Naive thymus-derived CD4-positive, alpha-beta T cell (primary cell): ENCODE data around the gene PSTPIP2. TPM values are rescaled to one million over a fixed set of nuclear protein-coding genes. Genes with fewer than 3 reads are reported as not detected.
A peak's percentile ranks its signal among the peaks of the same experiment; 100 is the strongest.

Experiments
- ATAC-seq: fragments of 150-1000 bp; cut with Tn5 transposase; 2 replicates; pipeline ENCODE4 v1.10.0; 2021; ENCODE audit warnings: mild to moderate bottlenecking, moderate library complexity
- CTCF ChIA-PET: fragments of 350-600 bp; sonication (Branson Sonifier 250); formaldehyde crosslinking; loops from one replicate; lab custom pipeline; 2021; ENCODE audit warnings: antibody characterized with exemption; lab: Charles Lee
- POLR2A ChIA-PET: fragments of 350-600 bp; sonication (Branson Sonifier 250); formaldehyde crosslinking; loops from one replicate; lab custom pipeline; 2021; ENCODE audit warnings: antibody characterized with exemption, inconsistent platforms; lab: Charles Lee
- DNase-seq, 9 donors: peaks; one replicate each; pipeline versions ENCODE4 v3.0.0 to v3.0.0-alpha.2; 2020 to 2022; ENCODE audit warnings: mixed read lengths in 1 of 9
- H3K27ac ChIP-seq: one replicate; pipeline ENCODE4 v1.7.0; 2013; ENCODE audit warnings: mild to moderate bottlenecking, low read depth, low read length, moderate library complexity
- H3K27me3 ChIP-seq, 2 donors: one replicate each; pipeline ENCODE4 v1.7.0; 2013; ENCODE audit warnings: low read length in 2 of 2, mild to moderate bottlenecking in 2 of 2, moderate library complexity in 2 of 2; ENCODE audit not compliant: control insufficient read depth in 2 of 2, insufficient read depth in 2 of 2
- H3K36me3 ChIP-seq, 3 experiments: 1 replicate in 2 of 3; 2 replicates in 1 of 3; pipeline ENCODE4 v1.7.0; 2013; ENCODE audit warnings: low read length in 3 of 3, mild to moderate bottlenecking in 3 of 3, moderate library complexity in 1 of 3; ENCODE audit not compliant: insufficient read depth in 3 of 3, control insufficient read depth in 2 of 3
- H3K4me1 ChIP-seq, 2 donors: one replicate each; pipeline ENCODE4 v1.7.0; 2013; ENCODE audit warnings: low read length in 2 of 2, mild to moderate bottlenecking in 2 of 2, moderate library complexity in 1 of 2; ENCODE audit not compliant: control insufficient read depth in 2 of 2, insufficient read depth in 2 of 2
- H3K4me3 ChIP-seq: 2 replicates; pipeline ENCODE4 v1.7.0; 2013; ENCODE audit warnings: mild to moderate bottlenecking, low read length
- H3K9me3 ChIP-seq, 3 experiments: 1 replicate in 2 of 3; 2 replicates in 1 of 3; pipeline ENCODE4 v1.7.0; 2013; ENCODE audit warnings: low read length in 3 of 3; ENCODE audit not compliant: control insufficient read depth in 2 of 3
- H3K27ac Mint-ChIP-seq, 9 donors: one replicate each; pipeline ENCODE4 v1.8.0; 2020 to 2022; ENCODE audit warnings: mixed read lengths in 9 of 9, mild to moderate bottlenecking in 8 of 9, moderate library complexity in 5 of 9, inconsistent platforms in 2 of 9
- H3K27me3 Mint-ChIP-seq, 5 donors: one replicate each; pipeline ENCODE4 v1.8.0; 2021 to 2022; ENCODE audit warnings: mixed read lengths in 5 of 5, mild to moderate bottlenecking in 1 of 5
- H3K36me3 Mint-ChIP-seq, 5 donors: one replicate each; pipeline ENCODE4 v1.8.0; 2020 to 2022; ENCODE audit warnings: mixed read lengths in 5 of 5, mild to moderate bottlenecking in 3 of 5, inconsistent platforms in 1 of 5
- H3K4me1 Mint-ChIP-seq, 7 donors: one replicate each; pipeline ENCODE4 v1.8.0; 2020 to 2022; ENCODE audit warnings: mixed read lengths in 7 of 7, mild to moderate bottlenecking in 3 of 7, inconsistent platforms in 1 of 7
- H3K4me3 Mint-ChIP-seq, 10 donors: one replicate each; pipeline ENCODE4 v1.8.0; 2020 to 2022; ENCODE audit warnings: mild to moderate bottlenecking in 10 of 10, mixed read lengths in 10 of 10, moderate library complexity in 6 of 10, inconsistent platforms in 2 of 10
- H3K9me3 Mint-ChIP-seq, 11 donors: one replicate each; pipeline ENCODE4 v1.8.0; 2020 to 2022; ENCODE audit warnings: mixed read lengths in 11 of 11, mild to moderate bottlenecking in 4 of 11, inconsistent platforms in 1 of 11, moderate library complexity in 1 of 11
- intact Hi-C, 2 donors: fragments of 100-400 bp; cut with micrococcal nuclease; formaldehyde crosslinking; loops; one replicate each; pipeline ENCODE4 v1.15.1; 2023
- polyA plus RNA-seq, 2 donors: library from polyadenylated mRNA; unstranded; fragments of 300-500 nt; fragmentation: Illumina TruSeq; gene quantifications; one replicate each; pipeline ENCODE4 v1.2.3, GENCODE V29; 2021
- total RNA-seq, 6 experiments: library from RNA in 5 of 6; stranded (reverse) in 5 of 6; gene quantifications; 1 replicate in 5 of 6; 2 replicates in 1 of 6; pipeline ENCODE4 v1.2.3 and lab custom pipeline; 2021 to 2026

PSTPIP2 gene
- total and polyA plus RNA-seq, 7 experiments from 2014 or later, result 11.1 to 24.6 (median 15.2) TPM

DNA sequence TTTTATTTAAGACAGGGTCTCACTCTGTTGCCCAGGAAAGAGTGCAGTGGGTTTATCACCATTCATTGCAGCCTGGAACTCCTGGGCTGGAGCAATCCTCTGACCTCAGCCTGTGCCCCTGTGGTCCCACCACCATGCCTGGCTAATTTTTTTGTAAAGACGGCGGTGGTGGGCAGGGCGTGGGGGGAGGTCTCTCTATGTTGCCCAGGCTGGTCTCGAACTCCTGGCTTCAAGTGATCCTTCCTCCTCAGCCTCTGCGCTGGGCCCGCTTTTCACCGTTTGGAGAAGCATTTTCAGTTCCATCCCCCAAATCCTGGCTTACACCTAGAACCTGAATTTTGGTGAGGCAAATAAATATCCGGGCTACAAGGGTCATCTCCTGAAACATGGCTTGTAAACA, 27.4 kb upstream of the PSTPIP2 start:
- H3K27me3 Mint-ChIP-seq, result peaks cover 0 to 2% (median 0%) of the 10 kb centered on the region in 5 donors
- CTCF ChIA-PET, result no interaction called here

DNA sequence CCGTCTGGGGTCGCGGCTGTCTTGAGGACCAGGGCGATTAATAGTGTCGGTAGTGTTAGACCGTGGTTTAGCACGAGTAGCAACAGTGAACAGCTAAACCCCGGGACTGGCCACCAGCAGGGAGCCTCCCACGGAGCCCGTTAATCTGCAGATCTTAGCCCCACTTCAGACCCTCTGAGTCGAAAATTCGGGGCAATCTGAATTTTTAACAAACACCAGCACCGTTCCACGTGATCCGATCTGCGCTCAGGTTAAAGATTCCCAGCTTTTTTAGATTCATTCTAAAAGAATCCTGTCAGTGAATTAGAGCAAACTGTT, 26.5 kb upstream of the PSTPIP2 start:
- Histone ChIP-seq H3K36me3 (peaks cover 0 to 7% (median 0%) of the 10 kb centered on the region in 3 experiments), H3K4me1 (peaks cover 18 to 32% of the 10 kb centered on the region in 2 donors), H3K27me3 (no peaks in the 10 kb centered on the region), H3K9me3 (no peaks in the 10 kb centered on the region), H3K27ac (peak overlapping the region; percentile 94), H3K4me3 (peak overlapping the region; percentile 92)
- ATAC-seq, result no peak
- peaks cover 0 to 11% (median 7%) of the 10 kb centered on the region in 5 donors for H3K36me3 Mint-ChIP-seq
- ChIA-PET POLR2A (interaction anchor here (1.0 to 1.6 kb wide), 4 partner anchors 9 to 368 kb away, joined by 3 to 4 read pairs (median 4); no protein-coding TSS in a partner anchor), CTCF (interaction anchor here (1.0 to 1.9 kb wide), 3 partner anchors 25 to 560 kb away, joined by 3 to 8 read pairs (median 4); a partner anchor contains a TSS)
- peak overlapping the region; percentile 92 to 99 (median 96) for H3K4me3 Mint-ChIP-seq
- peaks cover 0 to 3% (median 0%) of the 10 kb centered on the region in 11 donors for H3K9me3 Mint-ChIP-seq
- DNase-seq, result no peak
- peaks cover 0 to 2% (median 0%) of the 10 kb centered on the region in 5 donors for H3K27me3 Mint-ChIP-seq
- H3K4me1 Mint-ChIP-seq, result peaks cover 14 to 40% (median 35%) of the 10 kb centered on the region in 7 donors
- H3K27ac Mint-ChIP-seq, result peak overlapping the region; percentile 94 to 99 (median 97)
- intact Hi-C loops, result loop anchor here (1.0 to 5.0 kb wide), 10 partner anchors 59 to 1834 kb away; partner anchors contain the start of genes EPG5 (in 2 of the 2) and SMAD2 (in 2 of the 2)

More for the DNA sequence above, 27.4 kb upstream of the PSTPIP2 start:
- no peaks in the 10 kb centered on the region for H3K27me3 ChIP-seq
- no peaks in the 10 kb centered on the region for H3K9me3 ChIP-seq
- H3K9me3 Mint-ChIP-seq, result peaks cover 0 to 3% (median 0%) of the 10 kb centered on the region in 11 donors
- H3K4me3 Mint-ChIP-seq, result peak overlapping the region in 2 of 10 donors; percentile 94 to 96
- ATAC-seq (no peak), DNase-seq (no peak)
- H3K27ac Mint-ChIP-seq, result peak overlapping the region in 1 of 9 donors; percentile 97
- POLR2A ChIA-PET, result interaction anchor here (1.1 kb wide), 1 partner anchor 369 kb away, joined by 3 read pairs; no protein-coding TSS in a partner anchor
- no peak overlapping the region for H3K4me3 ChIP-seq
- peaks cover 0 to 10% (median 0%) of the 10 kb centered on the region in 3 experiments for H3K36me3 ChIP-seq
- no peak overlapping the region for H3K27ac ChIP-seq
- peaks cover 9 to 40% (median 35%) of the 10 kb centered on the region in 7 donors for H3K4me1 Mint-ChIP-seq
- H3K4me1 ChIP-seq, result peaks cover 18 to 27% of the 10 kb centered on the region in 2 donors
- H3K36me3 Mint-ChIP-seq, result peaks cover 0 to 11% (median 5%) of the 10 kb centered on the region in 5 donors
- intact Hi-C loops, result loop anchor here (2.0 to 5.0 kb wide), 5 partner anchors 58 to 1833 kb away; partner anchors contain the start of gene SMAD2 (in 2 of the 2)

DNA sequence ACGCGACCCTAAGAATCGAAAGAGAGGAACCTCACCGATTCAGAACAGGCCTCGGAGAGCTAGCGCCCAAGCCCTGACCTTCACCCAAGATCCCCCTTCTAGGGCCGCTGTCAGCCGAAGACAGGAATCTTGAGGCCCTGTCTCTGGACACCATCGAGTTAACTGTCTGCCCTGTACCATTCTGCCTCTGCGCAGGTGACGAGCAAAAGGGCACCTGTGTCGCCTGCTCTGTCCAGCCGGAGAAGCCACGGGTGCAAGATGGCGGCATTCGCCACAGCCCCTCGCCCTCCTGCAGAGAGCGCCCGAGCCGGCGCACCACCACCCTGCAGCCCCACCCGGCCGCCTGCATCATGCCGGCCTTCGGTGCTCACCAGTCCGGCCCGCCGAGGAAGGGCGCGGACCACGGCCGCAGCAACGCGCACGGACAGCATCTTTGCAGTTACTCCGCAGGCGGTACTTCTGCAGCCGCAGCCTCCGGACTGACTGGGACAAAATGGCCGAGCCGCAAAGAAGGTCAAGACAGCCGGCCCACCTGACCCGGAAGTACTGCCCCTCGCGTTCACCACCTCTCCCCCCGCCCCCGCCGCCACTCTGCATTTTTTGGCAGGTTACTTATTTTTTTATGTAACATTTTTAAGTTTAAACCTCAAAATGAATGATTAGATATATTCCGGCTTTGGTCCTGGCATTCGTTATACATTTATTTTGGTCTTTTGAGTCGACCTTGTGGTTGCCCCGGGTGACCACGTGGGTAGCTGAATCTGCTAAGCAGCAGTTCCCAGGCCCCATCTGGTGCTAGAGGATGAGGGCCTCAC, 25.9 kb upstream of the PSTPIP2 start, which contains the start of gene ATP5F1A:
TSS of gene ATP5F1A (minus strand) at position 496 of the 815 bp plus-strand sequence. CDS start at position 431, 65 bp downstream.
- Mint-ChIP-seq H3K4me3 (peak within 1 kb of the TSS; percentile 92 to 99 (median 96)), H3K36me3 (peaks cover 0 to 11% (median 7%) of the 10 kb centered on the region in 5 donors), H3K27me3 (peaks cover 0 to 2% (median 0%) of the 10 kb centered on the region in 5 donors), H3K4me1 (peaks cover 18 to 43% (median 35%) of the 10 kb centered on the region in 7 donors), H3K27ac (peak within 1 kb of the TSS; percentile 94 to 99 (median 97)), H3K9me3 (peaks cover 0 to 3% (median 0%) of the 10 kb centered on the region in 11 donors)
- ChIA-PET POLR2A (interaction anchor here (0.8 to 1.6 kb wide), 7 partner anchors 9 to 367 kb away, joined by 3 to 6 read pairs (median 3); a partner anchor contains a TSS), CTCF (interaction anchor here (1.0 to 1.9 kb wide), 3 partner anchors 25 to 560 kb away, joined by 3 to 8 read pairs (median 4); a partner anchor contains a TSS)
- H3K4me1 ChIP-seq, result peaks cover 18 to 32% of the 10 kb centered on the region in 2 donors
- peak within 1 kb of the TSS; percentile 92 for H3K4me3 ChIP-seq
- intact Hi-C loops, result loop anchor here (1.0 to 5.0 kb wide), 10 partner anchors 59 to 1834 kb away; partner anchors contain the start of genes EPG5 (in 2 of the 2) and SMAD2 (in 2 of the 2)
- H3K27ac ChIP-seq, result peak within 1 kb of the TSS; percentile 94
- peak; percentile 94 for ATAC-seq
- peaks cover 0 to 12% (median 0%) of the 10 kb centered on the region in 3 experiments for H3K36me3 ChIP-seq
- peak; percentile 69 to 86 (median 80) for DNase-seq
- no peaks in the 10 kb centered on the region for H3K27me3 ChIP-seq
- no peaks in the 10 kb centered on the region for H3K9me3 ChIP-seq

DNA sequence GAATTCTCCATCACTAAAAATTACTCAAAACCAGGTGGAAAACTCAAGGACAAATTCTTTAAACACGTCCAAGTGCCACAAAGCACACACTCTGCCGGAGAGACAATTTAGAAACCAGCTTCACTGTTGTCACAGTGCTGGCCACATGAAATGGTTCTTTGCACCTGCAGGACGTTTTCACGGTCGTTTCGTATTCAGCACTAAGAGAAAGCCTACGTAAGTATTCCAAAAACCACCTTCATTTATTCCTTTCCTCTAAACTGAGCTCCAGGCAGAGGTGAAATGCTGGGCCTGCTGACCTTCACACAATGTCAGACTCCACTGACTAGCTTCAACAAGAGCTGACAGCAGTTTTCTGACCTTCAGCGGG, 25.4 kb upstream of the PSTPIP2 start:
- POLR2A ChIA-PET, result interaction anchor here (0.8 to 1.6 kb wide), 6 partner anchors 8 to 76 kb away, joined by 3 to 6 read pairs (median 4); a partner anchor contains a TSS
- intact Hi-C loops, result loop anchor here in 1 of 2 donors (5.0 kb wide), 3 partner anchors 60 to 1835 kb away; partner anchors contain the start of gene SMAD2
- Mint-ChIP-seq H3K27me3 (peaks cover 0 to 2% (median 0%) of the 10 kb centered on the region in 5 donors), H3K9me3 (peaks cover 0 to 3% (median 0%) of the 10 kb centered on the region in 11 donors), H3K4me3 (peak overlapping the region; percentile 92 to 99 (median 96)), H3K27ac (peak overlapping the region; percentile 94 to 99 (median 97)), H3K36me3 (peaks cover 0 to 11% (median 7%) of the 10 kb centered on the region in 5 donors), H3K4me1 (peaks cover 18 to 43% (median 34%) of the 10 kb centered on the region in 7 donors)
- Histone ChIP-seq H3K9me3 (no peaks in the 10 kb centered on the region), H3K4me1 (peaks cover 18 to 32% of the 10 kb centered on the region in 2 donors), H3K36me3 (peaks cover 0 to 13% (median 0%) of the 10 kb centered on the region in 3 experiments), H3K27me3 (no peaks in the 10 kb centered on the region), H3K4me3 (peak overlapping the region; percentile 92), H3K27ac (peak overlapping the region; percentile 94)
- CTCF ChIA-PET, result interaction anchor here (1.0 to 1.9 kb wide), 3 partner anchors 24 to 561 kb away, joined by 3 to 8 read pairs (median 4); a partner anchor contains a TSS
- peak in 7 of 9 donors; percentile 11 to 34 (median 26) for DNase-seq
- ATAC-seq, result peak; percentile 36

DNA sequence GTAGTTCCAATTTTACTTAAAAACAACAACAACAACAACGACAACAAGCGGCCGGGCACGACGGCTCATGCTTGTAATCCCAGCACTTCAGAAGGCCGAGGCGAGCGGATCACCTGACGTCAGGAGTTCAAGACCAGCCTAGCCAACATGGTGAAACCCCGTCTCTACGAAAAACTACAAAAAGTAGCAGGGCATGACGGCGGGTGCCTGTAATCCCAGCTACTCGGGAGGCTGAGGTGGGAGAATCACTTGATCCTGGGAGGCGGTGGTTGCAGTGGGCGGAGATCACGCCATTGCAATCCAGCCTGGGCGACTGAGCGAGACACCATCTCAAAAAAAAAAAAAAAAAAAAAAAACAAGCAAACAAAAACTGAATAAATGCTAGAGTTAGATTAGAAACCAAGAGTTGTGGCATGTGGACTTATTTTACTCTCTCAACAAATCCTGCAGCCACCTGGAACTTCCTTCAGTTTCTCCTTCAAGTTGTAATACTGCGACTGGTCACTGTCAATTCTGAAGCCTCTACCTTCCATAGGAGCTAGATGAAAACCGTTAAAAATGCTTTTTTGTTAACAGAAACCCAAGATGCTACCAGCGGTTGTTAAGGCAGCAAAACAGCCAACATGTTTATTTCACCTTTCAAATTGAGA, 24.7 kb upstream of the PSTPIP2 start:
- Mint-ChIP-seq H3K9me3 (peaks cover 0 to 3% (median 0%) of the 10 kb centered on the region in 11 donors), H3K27ac (peak overlapping the region; percentile 94 to 99 (median 97))
- peak in 1 of 9 donors; percentile 5 for DNase-seq

More for the DNA sequence above, 24.7 kb upstream of the PSTPIP2 start:
- intact Hi-C loops, result loop anchor here in 1 of 2 donors (5.0 kb wide), 3 partner anchors 61 to 1836 kb away; partner anchors contain the start of gene SMAD2
- Histone ChIP-seq H3K27ac (peak overlapping the region; percentile 94), H3K4me3 (peak overlapping the region; percentile 92), H3K36me3 (peaks cover 0 to 13% (median under 1%) of the 10 kb centered on the region in 3 experiments), H3K9me3 (no peaks in the 10 kb centered on the region), H3K4me1 (peaks cover 18 to 32% of the 10 kb centered on the region in 2 donors), H3K27me3 (no peaks in the 10 kb centered on the region)
- peak overlapping the region; percentile 92 to 99 (median 96) for H3K4me3 Mint-ChIP-seq
- POLR2A ChIA-PET, result interaction anchor here (0.8 to 1.6 kb wide), 4 partner anchors 14 to 77 kb away, joined by 3 to 6 read pairs (median 3); a partner anchor contains a TSS
- no peak for ATAC-seq
- H3K36me3 Mint-ChIP-seq, result peaks cover 0 to 14% (median 8%) of the 10 kb centered on the region in 5 donors
- peaks cover 19 to 49% (median 35%) of the 10 kb centered on the region in 7 donors for H3K4me1 Mint-ChIP-seq
- CTCF ChIA-PET, result interaction anchor here (1.0 kb wide), 1 partner anchor 123 kb away, joined by 3 read pairs; no protein-coding TSS in a partner anchor
- H3K27me3 Mint-ChIP-seq, result peaks cover 0 to 2% (median 0%) of the 10 kb centered on the region in 5 donors
